Renal pelvis (tissue), 12 donors: ENCODE data around the gene UGT1A5. TPM values are rescaled to one million over a fixed set of nuclear protein-coding genes. Genes with fewer than 3 reads are reported as not detected.

Experiments
- DNase-seq: peaks from one replicate; pipeline ENCODE4 v3.0.0-alpha.2; 2013
- long read RNA-seq, 16 experiments: transcript quantifications; one replicate each; lab custom pipeline, GENCODE V29; 2026
- polyA plus RNA-seq, 3 donors: library from polyadenylated mRNA; unstranded; fragments of 120-200 nt; gene quantifications; one replicate each; pipeline ENCODE4 v1.2.1, GENCODE V29; 2013; ENCODE audit not compliant: insufficient read length in 3 of 3

Gene UGT1A5
- polyA plus RNA-seq: not detected
- long read RNA-seq, donor 1: 0 reads
- long read RNA-seq, donor 2: 0 reads
- long read RNA-seq, donor 3: 0 reads
- long read RNA-seq, donor 4: 0 reads
- long read RNA-seq, donor 5: 0 reads
- long read RNA-seq, donor 6: 0 reads
- long read RNA-seq, donor 7: 0 reads
- long read RNA-seq, donor 8: 0 reads
- long read RNA-seq, donor 9: 0 reads
- long read RNA-seq, donor 10: 0 reads
- long read RNA-seq, donor 11: 0 reads
- long read RNA-seq, donor 12: 0 reads
- long read RNA-seq, donor 13: 0 reads
- long read RNA-seq, donor 14: 0 reads
- long read RNA-seq, donor 15: 0 reads
- long read RNA-seq, donor 16: 0 reads

DNA sequence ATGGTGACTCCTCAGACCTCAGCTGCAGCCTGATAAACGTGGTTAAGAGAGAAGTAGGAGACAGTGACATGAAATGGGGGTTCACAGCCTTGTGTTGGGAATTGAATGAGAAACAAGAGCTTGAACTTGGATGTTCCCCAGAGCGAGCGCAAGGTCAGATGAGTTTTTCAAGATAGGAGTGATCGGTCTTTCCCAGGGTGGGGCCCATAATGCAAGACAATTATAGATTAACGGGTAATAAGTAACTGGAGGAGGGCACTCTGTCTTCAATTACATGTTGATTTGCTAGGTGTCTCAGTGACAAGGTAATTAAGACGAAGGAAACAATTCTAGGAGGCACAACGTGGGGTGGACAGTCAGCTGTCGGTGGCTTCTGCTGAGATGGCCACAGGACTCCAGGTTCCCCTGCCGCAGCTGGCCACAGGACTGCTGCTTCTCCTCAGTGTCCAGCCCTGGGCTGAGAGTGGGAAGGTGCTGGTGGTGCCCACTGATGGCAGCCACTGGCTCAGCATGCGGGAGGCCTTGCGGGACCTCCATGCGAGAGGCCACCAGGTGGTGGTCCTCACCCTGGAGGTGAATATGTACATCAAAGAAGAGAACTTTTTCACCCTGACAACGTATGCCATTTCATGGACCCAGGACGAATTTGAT, at the start of gene UGT1A5:
UGT1A5 (plus strand) TSS at position 297 of the 651 bp plus-strand sequence; CDS start at position 382, 85 bp downstream.
- DNase-seq: no peak

DNA sequence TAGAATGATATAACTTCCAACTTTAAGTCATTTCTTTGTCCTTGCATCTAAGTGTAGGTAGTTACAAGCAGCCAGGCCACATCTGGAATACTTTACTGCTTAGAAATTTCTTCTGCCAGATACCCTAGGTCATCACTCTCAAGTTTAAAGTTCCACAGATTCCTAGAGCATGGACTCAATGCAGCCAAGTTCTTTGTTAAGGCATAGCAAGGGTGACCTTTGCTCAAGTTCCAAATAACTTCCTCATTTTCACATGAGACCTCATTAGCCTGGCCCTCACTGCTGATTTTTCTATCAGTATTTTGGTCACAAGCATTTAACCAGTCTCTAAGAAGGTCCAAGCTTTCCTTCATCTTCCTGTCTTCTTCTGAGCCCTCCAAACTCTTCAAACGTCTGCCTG, 48.8 kb upstream of the UGT1A5 start:
- no peak for DNase-seq

DNA sequence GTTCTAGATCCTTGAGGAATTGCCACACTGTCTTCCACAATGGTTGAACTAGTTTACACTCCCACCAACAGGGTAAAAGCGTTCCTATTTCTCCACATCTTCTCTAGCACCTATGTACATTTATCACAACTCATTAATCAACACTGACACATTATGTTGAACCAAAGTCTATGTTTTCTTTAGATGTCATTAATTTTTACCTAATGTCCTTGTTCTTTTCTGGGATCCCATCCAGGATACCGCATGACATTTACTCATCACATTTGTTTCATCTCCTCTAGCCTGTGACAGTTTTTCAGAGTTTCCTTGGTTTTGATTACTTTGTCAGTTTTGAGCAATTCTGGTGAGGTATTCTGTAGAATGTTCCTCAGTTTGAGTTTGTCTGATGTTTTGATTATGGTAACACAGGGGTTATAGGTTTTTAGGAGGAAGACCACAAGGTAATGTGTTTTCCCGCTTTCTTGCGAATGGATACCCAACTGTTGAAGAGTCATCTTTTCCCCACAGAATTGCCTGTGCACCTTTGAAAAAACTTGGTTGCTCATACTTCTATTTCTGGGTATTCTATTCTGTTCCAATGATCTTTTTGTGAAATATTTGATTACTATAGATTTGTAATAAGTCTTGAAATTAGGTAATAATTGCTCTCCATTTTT, 44.0 kb upstream of the UGT1A5 start:
- no peak for DNase-seq

GRCh38 chr2:233671290-233672161, 41.2 kb upstream of the UGT1A5 start, which contains the start of gene UGT1A9:
Gene UGT1A9, plus strand, starts transcription at chr2:233671898. Its CDS starts 37 bp downstream, at chr2:233671935.
- no peak for DNase-seq

DNA sequence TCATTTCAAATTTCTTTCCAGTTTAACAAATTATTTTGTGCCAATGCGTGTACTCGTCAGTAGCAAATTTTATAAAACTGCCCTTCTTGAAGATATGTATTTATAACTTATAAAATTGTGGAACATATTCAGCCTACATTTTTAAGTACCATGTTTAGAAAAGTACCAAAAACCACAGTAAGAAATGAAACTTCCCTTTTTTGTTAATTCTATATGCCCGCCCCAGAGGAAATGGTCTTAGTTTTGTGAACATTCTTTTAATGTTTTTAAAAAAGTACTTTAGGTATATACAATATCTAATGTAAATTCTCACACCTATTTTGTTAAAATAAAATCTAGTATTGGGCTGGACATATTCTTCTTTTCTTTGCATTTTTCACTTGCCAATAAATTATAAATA, 39.8 kb upstream of the UGT1A5 start:
- no peak for DNase-seq

DNA sequence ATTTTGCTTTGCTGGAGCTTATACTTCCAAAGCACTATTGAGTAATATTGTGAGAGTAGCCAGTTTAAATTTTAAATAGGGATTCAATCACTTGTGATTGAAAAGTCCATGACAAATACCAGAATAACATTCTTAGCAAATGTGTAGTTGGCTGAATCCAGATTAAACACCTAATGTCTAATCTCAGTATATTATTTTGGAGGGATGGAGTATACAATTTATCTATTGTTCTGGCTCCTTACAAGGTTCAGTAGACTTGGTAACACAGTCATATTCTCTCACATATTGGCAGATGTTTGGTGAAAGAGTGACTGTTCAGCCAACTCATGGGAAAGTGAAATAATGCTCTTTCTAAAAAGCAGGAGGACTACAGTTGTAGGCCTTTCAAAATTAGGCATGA, 38.8 kb upstream of the UGT1A5 start:
- no peak for DNase-seq

DNA sequence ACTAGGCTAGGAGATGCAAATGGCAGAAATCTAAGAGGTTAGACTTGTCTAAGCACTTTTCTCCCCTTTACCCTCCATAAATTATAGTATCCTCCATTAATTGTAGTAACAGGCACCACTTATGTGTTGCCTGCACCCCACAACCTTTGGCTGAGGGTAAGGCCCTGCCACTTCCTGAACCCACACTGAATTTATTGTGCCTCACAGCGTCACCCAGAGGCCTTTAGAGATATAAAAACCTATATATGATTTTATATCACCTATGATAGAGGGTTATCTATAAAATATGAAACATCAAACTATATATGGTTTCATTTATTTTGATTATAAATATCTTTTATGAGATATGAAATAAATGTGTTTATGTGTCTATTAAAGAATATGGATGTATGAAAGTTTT, 38.4 kb upstream of the UGT1A5 start:
- DNase-seq: no peak

- no peak for DNase-seq
Observed at GRCh38 chr2:233674995-233675394, 37.7 kb upstream of the UGT1A5 start.

DNA sequence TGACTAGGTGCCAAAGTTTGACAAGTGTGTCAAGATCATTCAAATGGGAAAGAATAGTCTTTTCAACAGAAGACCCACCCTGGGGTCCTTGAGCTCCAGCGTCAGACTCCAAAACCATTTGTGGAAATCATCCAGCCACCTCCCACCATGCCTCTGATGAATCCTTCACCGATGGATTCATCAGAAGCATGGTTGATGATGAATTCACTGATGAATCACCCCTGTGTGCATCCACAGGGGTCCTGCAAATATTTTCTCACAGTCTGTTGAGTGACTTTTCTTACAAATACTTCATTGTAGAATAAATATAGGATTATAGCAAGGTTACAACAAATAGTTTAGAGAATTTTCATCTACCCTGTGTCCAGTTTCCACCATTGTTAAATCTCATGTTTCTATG, 36.7 kb upstream of the UGT1A5 start:
- no peak for DNase-seq

DNA sequence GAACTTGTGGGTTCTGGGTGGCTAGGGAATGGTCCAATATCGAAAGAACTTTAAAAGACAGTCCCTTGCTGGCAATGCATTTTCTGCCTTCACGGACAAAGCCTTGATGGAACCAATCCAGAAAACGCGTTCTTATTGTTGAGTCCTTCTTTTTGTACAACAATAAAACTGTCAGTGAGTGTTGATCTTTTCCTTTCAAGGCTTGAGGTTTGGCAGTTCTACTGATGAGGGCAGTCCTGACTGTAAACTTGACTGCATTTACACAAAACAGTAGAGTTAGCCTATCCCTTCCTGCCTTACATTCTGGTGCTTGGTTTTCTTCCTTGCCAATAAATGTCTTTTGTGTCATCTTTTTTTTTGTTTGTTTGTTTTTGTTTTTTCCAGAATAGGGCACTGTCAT, 33.5 kb upstream of the UGT1A5 start:
- no peak for DNase-seq

DNA sequence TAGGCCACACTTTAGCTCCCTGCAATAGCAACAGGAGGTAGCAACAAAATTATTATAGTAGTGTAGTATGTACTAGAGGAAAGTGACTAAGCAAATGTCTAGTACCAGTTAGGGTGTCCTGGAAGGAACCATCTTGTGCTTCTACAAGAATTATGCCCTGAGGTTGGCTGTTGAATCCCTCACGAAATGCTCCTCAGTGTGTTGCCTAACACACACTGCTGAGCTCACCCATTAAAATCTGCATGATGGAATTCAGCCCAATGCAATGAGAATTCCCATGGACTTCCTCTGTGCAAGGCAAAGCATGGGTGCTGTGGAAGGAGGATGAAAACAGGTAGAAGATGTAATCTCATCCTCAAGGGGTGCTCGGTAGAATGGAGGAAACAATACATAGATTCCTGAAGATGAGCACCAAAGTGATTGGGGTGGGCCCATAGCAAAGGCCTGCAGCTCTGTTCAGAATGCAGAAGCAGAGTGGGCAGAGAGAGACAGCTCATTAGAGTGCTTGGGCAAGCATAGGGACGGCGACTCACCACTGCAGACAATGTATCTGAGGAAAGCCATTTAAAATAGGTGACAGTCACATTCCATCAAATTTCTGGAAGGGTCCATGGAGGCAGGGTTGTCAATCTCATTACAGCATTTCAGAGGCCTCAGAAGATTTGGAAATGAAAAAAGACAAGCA, 32.2 kb upstream of the UGT1A5 start:
- DNase-seq: no peak

- DNase-seq: no peak
Observed at GRCh38 chr2:233681521-233682099, 31.1 kb upstream of the UGT1A5 start, which contains the start of gene UGT1A7. Gene UGT1A7, plus strand, starts transcription at chr2:233681901. Its CDS starts 37 bp downstream, at chr2:233681938.

- no peak for DNase-seq
Observed at GRCh38 chr2:233684640-233685039, 28.1 kb upstream of the UGT1A5 start.

DNA sequence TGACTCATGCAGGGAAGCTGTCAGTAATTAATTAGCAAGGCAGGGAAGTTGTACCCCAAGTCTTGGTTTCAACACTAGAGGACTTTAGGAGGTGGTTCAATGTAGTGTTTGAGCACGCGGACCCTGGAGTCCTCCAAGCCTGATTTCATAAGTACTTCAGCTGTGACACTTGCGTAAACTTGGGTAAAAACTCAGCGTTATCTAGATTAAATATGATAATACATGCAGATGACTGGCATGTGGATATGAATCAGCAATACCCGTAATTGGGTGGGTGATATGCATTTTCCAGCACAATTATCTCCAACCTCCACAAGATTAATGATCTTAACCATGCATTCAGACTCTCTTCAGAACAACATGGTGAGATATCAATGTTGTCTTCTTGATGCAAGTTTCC, 25.8 kb upstream of the UGT1A5 start:
- no peak for DNase-seq

DNA sequence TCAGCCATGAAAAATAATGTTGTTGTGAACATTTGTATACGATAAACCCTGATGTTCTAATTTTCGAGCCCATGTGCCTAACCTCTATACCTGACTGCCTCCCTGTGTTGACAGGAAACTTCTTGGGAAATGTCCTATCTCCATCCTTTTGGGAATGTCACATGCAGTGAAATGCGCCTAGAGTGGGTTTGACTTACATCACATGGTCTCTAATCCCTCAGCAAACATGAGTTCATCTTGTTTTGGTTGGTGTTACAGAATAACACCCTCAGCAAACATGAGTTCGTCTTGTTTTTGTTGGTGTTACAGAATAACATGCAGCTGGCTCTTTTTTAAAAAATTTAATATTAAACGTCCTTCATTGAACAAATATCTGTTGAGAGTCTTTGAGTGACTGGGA, 24.4 kb upstream of the UGT1A5 start:
- no peak for DNase-seq

GRCh38 chr2:233689031-233689430, 23.7 kb upstream of the UGT1A5 start:
- no peak for DNase-seq

DNA sequence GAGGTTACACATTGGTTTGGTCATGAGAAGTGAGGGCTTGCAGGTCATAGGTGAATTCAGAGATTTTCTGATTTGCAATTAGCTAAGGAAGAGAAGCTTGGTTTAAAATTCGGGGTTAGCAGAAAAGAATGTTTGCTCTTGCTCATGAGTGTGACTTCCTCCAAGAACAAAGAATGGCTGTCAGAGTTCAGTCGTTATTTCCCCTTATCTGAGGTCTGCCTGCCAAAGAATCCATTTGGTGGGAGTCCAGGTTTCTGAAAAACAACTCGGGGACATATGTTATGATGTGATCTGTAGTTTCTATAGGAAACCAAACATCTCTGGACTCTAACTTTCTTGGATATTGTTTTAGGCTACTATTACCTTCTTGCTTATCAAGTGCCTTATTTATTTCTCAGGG, 23.2 kb upstream of the UGT1A5 start:
- DNase-seq: no peak

- DNase-seq: no peak
Observed at GRCh38 chr2:233690444-233690843, 22.3 kb upstream of the UGT1A5 start.

DNA sequence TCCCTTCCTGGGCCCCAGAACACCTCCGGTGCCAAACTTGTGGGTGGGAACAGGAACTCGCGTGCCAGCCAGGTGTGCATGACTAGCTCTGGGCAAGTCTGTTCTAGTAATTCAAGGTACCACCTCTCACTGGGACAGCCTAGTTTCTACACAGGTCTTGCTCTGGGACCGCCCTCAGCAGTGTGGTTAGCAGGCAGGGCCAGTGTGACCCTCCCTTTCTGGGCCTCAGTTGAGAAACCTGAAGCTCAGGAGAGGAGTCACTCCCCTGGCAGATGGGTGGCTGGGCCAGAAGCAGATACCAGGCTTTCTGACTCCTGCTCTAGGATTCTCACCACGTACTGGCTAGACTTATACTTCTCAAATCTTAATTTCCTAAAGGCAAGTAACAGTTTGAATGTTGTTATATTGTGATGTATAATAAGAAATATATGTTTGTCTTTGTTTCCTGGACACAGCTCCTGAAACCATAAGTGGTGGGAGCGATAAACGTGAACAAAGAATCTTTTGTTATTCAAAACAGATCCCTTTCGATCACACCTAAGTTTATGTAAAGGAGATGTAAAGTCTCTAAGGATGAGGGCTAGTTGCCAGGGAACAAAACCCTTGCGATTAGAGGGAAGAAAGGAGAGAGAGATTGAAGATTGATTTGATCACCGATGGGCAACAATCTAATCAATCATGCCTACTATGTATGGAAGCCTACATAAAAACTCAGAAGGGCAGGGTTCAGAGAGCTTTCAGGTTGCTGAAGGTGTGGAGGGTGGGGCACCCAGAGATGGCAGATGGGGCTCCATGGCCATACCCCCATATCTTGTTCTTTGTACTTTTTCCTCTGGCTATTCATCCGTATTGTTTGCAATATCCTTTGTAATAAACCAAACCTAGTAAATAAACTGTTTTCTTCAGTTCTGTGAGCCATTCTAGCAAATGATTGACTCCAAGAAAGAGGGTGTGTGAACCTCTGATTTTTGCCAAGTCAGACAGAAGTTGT, 21.0 kb upstream of the UGT1A5 start:
- no peak for DNase-seq

DNA sequence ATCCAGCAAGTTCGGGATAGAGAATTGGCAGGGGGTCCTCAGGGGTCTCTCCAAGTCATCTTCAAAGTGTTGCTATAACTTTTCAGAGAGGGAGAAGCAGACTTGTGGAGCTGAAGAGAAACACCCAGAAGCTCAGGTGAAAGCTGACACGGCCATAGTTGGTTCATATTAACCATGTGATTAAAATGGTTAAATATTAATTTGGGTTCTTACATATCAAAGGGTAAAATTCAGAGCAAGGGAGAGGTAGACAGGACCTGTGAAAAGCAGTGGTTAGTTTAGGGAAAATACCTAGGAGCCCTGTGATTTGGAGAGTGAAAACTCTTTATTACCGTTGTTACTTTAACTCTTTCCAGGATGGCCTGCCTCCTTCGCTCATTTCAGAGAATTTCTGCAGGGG, 20.1 kb upstream of the UGT1A5 start, which contains the start of gene UGT1A6:
UGT1A6 (plus strand) TSS at position 243 of the 400 bp plus-strand sequence; CDS start at position 358, 115 bp downstream.
- DNase-seq: no peak
